T-helper 1 cell treated with Interleukin-12 subunit alpha and Interleukin-12 subunit beta and Interleukin-4 antibody, amounts not matched to agents 30 ng/mL and 1 ng/mL, for 36 hours (primary cell): ENCODE measurements around the gene ADGRV1. TPM values are rescaled to one million over a fixed set of nuclear protein-coding genes. Genes with fewer than 3 reads are reported as not detected.
"Not testable (repeated sequence)": the region's sequence is repeated elsewhere in the genome, so short reads cannot be mapped to it uniquely, and the experiment has no call there.

Source experiments
- intact Hi-C: fragments of 100-400 bp; cut with micrococcal nuclease; formaldehyde crosslinking; loops from one replicate; pipeline ENCODE4 v1.15.1; 2024
- total RNA-seq: library from RNA; stranded (reverse); gene quantifications from 2 replicates; pipeline ENCODE4 v1.2.3, GENCODE V29; 2022

The ADGRV1 gene
- total RNA-seq, 1 donor from 2014 or later, result 0.05 TPM

DNA sequence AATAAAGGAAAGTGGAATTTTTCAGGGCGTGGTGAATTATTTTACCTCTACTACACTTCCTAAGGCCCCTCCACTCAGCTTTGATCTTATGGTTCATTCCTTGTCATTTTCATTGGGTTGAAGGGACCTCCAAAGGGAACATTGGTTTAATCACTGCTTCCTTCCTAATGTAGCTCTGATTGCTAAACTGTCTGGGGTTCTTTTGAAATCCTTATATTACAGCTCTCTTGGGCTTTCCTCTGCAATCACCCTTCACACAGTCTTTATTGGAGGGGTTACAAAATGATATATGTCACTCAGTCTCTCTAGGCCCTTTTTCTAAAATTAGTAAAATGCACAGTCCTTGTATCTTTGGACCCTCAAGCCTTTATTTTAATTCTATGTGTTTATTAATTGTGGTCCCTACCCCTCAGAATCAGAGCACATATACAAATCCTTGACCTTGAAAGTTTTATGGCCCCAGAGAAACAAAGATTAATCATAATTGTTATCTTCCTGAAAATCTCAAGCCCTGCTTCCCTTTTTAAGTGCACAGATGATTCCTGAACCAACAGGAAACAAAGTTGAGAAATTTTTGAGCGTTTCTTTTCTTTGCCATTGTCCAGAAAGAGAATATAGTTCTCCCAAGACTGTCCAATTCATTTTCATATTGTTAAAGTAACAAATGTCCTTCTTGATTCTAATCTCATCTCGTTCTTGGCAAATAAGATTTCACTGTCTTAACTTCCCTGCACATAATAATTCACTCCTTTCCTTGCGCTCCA lies 494.6 kb downstream of the ADGRV1 start:
- intact Hi-C loops, result no loop called here

DNA sequence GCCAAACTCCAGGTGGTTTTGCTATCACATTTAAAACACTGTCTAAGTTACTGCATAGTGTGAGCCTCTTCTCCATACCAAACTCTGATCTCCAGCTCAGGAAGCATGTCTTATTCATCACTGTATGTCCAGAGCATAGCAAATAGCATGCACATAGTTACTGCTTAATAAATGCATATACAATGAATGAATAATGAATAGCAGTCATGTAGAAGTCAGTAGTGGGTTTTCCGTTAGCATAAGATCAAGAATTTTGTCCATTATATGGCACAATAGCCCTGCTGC lies 495.1 kb downstream of the ADGRV1 start:
- intact Hi-C loops, result no loop called here

GRCh38 chr5:91058155-91058554 lies 499.6 kb downstream of the ADGRV1 start:
- intact Hi-C loops, result no loop called here

GRCh38 chr5:91058575-91058974 lies 500.0 kb downstream of the ADGRV1 start:
- intact Hi-C loops, result no loop called here

DNA sequence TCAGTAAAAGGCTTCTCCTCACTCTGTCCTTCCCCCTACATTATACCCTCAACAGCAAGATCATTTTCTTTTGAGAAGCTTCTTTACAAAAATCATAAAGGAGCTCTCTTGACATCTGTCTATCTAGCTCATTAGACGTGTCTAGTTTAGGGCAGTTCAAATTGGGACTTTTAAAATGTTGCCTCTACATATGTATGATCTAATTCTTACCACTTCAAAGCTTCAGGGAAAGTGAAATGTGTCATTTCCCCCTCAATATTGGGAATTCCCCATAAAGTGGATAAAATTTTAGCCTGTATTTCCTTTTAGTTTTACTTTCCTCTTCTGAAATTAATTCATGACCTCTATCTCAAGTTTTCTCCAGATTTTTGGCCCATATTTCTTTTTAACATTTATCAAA lies 500.8 kb downstream of the ADGRV1 start:
- intact Hi-C loops, result no loop called here

- intact Hi-C loops, result no loop called here
Measured at GRCh38 chr5:91061094-91061493, 502.5 kb downstream of the ADGRV1 start.

DNA sequence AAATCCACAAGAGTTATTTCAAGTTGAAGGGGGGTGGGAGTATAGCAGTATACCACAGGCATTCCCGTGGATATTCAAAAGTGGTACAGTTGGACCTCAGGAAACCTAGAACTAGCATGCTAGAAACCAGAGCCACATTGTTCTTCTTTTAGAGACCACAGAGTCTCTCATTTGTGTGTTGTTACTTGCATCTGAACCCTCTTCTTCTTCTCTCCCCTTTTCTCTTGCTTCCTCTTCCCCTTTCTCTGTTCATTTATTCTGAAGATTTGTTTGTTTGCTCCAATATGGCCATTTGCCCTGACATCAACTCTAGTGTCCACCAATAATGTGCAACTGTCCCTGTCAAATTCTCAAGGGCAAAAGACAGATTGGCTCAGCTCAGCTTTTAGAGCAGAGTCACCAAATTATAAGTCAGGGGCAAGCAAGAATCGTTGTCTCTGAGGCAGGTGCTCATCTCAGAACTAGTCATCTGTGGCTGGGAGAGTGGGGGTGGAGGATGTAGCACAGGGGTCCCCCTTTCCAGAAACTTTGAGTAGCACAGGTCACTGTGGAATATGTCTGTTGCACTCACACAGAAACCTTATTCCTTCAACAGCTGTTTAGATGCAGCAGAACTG lies 503.5 kb downstream of the ADGRV1 start:
- intact Hi-C loops, result no loop called here

- intact Hi-C loops, result not testable (repeated sequence)
Measured at GRCh38 chr5:91063098-91063690, 504.6 kb downstream of the ADGRV1 start.

GRCh38 chr5:91065496-91065895 lies 506.9 kb downstream of the ADGRV1 start:
- intact Hi-C loops, result no loop called here

DNA sequence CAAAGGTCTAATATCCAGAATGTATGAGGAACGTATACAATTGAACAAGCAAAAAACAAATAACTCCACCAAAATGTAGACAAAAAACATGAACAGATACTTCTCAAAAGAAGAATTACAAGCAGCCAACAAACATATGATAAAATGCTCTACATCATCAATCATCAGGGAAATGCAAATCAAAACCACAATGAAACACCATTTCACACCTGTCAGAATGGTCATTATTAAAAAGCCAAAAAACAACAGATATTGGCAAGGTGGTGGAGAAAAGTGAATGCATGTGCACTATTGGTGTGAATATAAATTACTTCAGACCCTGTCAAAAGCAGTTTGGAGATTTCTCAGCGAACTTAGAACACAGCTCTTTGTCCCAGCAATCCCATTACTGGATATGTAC lies 510.8 kb downstream of the ADGRV1 start:
- intact Hi-C loops, result no loop called here

GRCh38 chr5:91070761-91071550 lies 512.4 kb downstream of the ADGRV1 start:
- intact Hi-C loops, result no loop called here

DNA sequence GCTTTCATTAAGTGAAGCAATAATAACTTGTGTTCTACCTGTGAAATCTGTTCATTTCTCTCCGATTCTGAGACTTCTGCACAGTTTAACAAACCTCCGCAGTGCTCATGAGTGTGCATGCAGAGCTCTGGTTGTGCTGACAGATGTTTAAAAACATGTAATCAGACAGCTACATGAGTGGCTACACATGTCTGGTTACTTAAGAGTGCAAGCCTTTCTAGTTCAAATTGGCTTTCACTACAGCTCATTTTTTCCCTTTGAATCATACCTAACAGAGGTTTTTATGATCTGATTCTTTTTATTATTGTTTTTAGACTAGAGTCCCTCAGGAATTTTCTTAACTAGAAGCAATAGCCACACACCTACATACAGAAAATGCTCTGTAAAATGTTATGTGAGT lies 514.3 kb downstream of the ADGRV1 start:
- intact Hi-C loops, result no loop called here

GRCh38 chr5:91074615-91075014 lies 516.0 kb downstream of the ADGRV1 start:
- intact Hi-C loops, result no loop called here

GRCh38 chr5:91076138-91076537 lies 517.5 kb downstream of the ADGRV1 start:
- intact Hi-C loops, result no loop called here

DNA sequence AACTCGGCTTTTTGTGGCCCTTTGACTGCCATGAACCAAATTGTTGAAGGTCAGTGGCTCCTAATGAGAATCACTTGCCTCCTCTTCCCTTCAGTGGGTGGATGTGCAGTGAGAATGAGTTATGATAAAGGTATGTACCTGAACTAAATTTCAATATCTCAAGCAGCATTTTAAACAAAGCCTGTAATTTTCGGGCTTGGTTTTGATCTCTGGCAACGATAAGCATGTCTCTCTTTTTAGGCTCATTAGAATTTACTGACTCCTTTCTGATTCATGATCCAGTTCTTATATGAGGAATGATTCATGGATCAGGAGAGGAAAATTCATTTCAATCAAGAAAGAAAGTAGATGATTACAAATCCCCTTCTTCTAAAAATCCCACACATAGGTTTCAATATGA lies 519.0 kb downstream of the ADGRV1 start:
- intact Hi-C loops, result no loop called here

GRCh38 chr5:91079037-91079436 lies 520.4 kb downstream of the ADGRV1 start:
- intact Hi-C loops, result no loop called here

DNA sequence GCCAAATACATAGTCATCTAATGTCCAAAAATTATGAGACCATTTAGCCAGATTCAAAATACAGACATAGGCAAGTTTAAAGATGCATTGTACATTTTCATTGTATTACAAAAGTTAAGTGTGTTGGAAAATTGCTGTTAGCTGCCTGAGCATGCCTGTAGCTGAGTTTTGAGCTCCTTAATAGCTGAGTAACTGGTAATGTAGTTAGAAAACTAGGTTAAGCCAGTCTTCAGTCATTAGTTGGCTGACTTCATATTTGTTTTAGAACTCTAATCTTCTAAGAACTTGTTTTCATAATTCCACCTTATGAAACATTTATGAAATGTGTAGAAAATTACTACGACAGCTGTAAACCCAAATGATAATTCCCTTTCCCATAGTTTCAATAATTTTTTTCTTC lies 531.2 kb downstream of the ADGRV1 start:
- intact Hi-C loops, result no loop called here

DNA sequence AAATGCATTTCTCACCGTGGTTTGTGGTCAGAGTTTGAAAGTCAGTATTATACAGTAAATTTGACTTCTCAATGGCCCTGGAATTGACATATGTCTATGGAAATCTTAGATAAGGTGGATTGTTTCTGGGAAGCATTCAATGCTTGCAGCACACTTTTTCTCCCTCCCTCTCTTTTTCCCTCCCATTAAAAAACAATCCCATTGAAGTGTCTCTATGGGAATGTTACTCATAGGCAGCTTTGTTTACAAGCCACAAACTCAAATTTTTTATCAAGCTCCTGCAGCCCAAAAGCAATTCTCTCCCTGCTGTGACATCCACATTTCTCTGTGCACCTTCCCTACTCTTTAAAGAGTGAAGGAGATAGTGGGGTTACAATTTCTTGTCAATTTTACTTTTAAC lies 532.4 kb downstream of the ADGRV1 start:
- intact Hi-C loops, result no loop called here

DNA sequence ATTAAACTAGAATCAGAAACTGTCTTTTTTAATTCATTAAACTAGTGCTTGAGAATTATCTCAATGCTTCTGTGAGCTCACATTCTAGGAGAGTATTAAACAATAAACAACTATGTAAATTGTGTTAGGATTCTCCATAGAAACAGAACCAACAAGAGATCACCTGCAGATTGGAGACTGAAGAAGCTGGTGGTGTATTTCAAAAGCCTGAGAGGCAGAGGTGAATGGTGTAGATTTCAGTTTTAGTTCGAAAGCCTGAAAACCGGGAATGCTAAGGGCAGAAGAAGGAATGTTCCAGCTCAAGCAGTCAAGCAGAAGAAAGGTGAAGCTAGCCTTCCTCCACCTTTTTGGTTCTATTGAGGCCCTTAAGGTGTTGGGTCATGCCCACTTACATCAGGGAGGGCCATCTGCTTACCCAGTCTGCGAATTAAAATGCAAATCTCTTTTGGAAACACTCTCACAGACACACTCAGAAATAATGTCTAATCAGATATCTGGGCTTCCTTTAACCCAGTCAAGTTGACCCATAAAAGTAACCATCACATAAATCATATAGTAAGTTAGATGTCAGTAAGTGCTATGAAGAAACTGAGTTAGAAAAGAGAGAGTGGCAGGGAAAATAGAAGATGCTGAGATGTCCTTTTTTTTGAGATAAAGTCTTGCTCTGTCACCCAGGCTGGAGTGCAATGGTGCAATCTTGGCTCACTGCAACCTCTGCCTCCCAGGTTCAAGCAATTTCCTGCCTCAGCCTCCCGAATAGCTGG lies 533.1 kb downstream of the ADGRV1 start:
- intact Hi-C loops, result no loop called here

- intact Hi-C loops, result no loop called here
Measured at GRCh38 chr5:91092859-91093783, 534.5 kb downstream of the ADGRV1 start.
